GM21381 (cell line): Measurements from ENCODE around the gene VARS1.
"Not testable (repeated sequence)": the region's sequence is repeated elsewhere in the genome, so short reads cannot be mapped to it uniquely, and the experiment has no call there.

Experiments
- ATAC-seq: cut with Tn5 transposase; IDR thresholded peaks from one replicate; pipeline ENCODE4 v1.9.1; 2021; ENCODE audit warnings: mild to moderate bottlenecking, moderate library complexity; ENCODE audit not compliant: unreplicated experiment

The VARS1 gene

DNA sequence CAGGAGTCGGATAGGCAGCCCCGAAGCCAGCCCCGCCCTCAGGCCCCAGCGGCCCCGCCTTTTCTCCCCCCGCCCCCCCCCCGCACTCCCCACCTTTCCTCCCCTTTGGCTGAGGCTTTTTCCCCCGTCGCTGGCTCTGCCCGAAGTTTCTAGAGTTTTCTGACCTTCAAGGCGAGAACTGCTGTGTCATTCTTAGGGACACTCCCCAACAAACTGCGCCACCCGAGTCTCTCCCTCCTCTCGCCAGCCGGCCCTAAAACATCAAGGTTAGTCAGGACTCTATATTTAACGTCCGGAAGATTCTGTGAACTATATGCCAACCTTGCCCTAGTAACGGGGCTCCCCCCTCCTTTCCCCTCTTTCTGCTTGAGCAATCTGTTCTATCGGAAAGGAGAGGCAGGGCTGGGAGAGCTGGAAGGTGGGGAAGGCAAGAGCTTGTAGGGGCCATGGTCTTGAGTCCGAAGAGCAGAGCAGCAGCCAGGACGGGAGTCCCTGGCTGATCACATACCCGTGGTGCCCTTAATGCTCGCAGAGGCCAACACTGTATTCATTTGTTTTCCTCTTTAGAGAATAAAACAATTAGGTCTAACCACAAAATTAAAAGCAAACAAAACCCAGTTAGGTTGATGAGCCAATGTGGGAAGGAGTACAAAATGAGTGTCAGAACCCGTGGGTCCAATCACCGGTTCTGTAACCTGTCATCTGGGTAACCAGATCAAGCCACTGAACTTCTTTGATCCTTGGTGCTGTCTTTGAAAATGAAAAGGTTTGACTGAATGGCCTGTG lies 26.7 kb upstream of the VARS1 start:
- ATAC-seq = no peak

GRCh38 chr6:31821301-31822035 lies 25.9 kb upstream of the VARS1 start:
- ATAC-seq = no peak

DNA sequence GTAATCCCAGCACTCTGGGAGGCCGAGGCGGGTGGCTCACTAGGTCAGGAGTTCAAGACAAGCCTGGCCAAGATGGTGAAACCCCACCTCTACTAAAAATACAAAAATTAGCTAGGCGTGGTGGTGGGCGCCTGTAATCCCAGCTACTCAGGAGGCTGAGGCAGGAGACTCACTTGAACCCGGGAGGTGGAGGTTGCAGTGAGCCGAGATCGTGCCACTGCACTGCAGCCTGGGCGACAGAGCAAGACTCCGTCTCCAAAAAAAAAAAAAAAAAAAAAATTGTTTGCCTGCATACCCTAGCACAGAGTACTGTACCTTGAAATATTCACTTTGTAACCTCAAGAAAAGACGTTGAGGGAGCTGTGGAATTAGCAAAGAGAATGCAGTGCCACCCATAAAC lies 24.8 kb upstream of the VARS1 start:
- ATAC-seq = not testable (repeated sequence)

GRCh38 chr6:31819871-31820299 lies 24.3 kb upstream of the VARS1 start:
- ATAC-seq = no peak

DNA sequence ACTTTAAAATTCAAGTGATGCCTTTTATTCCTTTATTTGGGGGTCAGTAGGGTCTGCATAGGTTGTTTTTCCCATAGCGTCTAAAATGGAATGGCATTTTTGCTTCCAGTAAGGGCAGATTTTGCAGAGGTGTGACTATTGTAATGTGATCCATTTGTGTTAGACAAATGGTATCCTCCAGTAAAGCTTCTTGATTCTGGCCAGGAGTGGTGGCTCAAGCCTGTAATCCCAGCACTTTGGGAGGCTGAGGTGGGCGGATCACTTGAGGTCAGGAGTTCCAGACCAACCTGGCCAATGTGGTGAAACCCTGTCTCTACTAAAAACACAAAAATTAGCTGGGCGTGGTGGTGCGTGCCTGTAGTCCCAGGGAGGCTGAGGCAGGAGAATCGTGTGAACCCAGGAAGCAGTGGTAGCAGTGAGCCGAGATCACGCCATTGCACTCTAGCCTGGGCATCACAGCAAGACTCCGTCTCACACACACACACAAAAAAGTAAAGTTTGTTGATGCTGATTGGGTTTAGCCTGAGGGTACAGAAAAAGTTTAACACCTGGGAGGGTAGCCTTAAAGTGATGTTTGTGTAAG lies 22.5 kb upstream of the VARS1 start:
- ATAC-seq = not testable (repeated sequence)

GRCh38 chr6:31817133-31817928 lies 21.8 kb upstream of the VARS1 start:
- not testable (repeated sequence) for ATAC-seq

DNA sequence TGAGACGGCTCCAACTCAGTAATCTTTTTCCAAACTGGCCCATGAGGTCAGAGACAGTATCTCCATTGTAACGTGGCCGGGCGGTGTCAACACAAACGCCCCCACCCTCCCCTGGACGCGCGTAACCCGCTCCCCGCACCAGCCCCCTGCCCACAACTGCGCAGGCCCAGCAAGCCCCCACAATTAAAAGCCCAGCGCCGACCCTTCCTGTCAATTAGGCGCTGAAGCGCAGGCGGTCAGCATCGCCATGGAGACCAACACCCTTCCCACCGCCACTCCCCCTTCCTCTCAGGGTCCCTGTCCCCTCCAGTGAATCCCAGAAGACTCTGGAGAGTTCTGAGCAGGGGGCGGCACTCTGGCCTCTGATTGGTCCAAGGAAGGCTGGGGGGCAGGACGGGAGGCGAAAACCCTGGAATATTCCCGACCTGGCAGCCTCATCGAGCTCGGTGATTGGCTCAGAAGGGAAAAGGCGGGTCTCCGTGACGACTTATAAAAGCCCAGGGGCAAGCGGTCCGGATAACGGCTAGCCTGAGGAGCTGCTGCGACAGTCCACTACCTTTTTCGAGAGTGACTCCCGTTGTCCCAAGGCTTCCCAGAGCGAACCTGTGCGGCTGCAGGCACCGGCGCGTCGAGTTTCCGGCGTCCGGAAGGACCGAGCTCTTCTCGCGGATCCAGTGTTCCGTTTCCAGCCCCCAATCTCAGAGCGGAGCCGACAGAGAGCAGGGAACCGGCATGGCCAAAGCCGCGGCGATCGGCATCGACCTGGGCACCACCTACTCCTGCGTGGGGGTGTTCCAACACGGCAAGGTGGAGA lies 19.7 kb upstream of the VARS1 start, which contains the start of the genes HSPA1A and HSPA1L:
TSS of gene HSPA1A (plus strand) at position 519 of the 814 bp plus-strand sequence. CDS start at position 733, 214 bp downstream.
TSS of gene HSPA1L (minus strand) at position 259 of the 814 bp plus-strand sequence. CDS start 3,311 bp downstream, outside the sequence.
- ATAC-seq = no peak

DNA sequence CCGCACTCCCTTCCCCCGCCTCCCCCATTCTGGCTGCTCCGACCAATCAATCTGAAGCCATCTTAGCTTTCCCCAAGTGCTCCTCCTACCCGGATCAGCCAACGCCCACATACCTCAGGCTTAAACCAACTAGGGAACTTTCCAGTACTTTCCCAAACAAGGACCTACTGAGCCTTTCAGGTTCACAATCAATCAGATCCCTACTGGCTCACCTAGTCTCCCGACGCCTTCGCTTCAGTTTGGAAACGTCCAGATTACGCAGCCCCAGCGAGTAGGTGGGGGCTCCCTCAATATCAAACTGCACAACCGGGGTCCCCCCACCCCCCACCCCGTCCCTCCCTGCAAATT lies 19.1 kb upstream of the VARS1 start:
- no peak for ATAC-seq

DNA sequence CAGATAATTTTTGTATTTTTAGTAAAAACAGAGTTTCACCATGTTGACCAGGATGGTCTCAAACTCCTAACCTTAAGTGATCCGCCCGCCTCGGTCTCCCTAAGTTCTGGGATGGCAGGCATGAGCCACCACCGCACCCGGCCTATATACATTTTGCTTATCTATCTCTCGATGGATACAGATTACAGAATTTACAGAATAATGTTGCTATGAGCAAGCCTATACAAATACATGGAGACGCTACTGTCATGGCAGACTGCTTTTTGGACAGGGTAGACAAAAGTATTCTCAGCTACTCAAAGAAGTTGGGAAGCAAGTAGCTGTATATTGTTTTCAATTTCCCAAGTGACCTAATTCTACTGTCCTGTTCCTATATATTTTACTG lies 17.9 kb upstream of the VARS1 start:
- no peak for ATAC-seq

GRCh38 chr6:31811645-31812044 lies 16.1 kb upstream of the VARS1 start:
- no peak for ATAC-seq

DNA sequence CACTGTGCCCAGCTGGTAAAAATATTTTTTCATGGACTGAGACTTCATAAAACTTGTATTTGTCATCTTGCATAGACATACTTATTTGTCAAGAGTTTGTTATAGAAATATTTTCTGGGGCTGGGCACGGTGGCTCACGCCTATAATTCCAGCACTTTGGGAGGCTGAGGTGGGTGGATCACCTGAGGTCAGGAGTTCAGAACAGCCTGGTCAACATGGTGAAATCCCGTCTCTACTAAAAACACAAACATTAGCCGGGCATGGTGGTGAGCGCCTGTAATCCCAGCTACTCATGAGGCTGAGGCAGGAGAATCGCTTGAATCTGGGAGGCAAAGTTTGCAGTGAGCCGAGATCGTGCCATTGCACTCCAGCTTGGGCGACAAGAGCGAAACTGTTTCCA lies 13.0 kb upstream of the VARS1 start:
- ATAC-seq = not testable (repeated sequence)

GRCh38 chr6:31806470-31807272 lies 11.1 kb upstream of the VARS1 start, which contains the start of gene LSM2:
LSM2 (minus strand) TSS chr6:31806966; CDS start chr6:31806757, 209 bp downstream.
- peak; percentile 82 for ATAC-seq

GRCh38 chr6:31805939-31806469 lies 10.5 kb upstream of the VARS1 start:
- no peak for ATAC-seq

DNA sequence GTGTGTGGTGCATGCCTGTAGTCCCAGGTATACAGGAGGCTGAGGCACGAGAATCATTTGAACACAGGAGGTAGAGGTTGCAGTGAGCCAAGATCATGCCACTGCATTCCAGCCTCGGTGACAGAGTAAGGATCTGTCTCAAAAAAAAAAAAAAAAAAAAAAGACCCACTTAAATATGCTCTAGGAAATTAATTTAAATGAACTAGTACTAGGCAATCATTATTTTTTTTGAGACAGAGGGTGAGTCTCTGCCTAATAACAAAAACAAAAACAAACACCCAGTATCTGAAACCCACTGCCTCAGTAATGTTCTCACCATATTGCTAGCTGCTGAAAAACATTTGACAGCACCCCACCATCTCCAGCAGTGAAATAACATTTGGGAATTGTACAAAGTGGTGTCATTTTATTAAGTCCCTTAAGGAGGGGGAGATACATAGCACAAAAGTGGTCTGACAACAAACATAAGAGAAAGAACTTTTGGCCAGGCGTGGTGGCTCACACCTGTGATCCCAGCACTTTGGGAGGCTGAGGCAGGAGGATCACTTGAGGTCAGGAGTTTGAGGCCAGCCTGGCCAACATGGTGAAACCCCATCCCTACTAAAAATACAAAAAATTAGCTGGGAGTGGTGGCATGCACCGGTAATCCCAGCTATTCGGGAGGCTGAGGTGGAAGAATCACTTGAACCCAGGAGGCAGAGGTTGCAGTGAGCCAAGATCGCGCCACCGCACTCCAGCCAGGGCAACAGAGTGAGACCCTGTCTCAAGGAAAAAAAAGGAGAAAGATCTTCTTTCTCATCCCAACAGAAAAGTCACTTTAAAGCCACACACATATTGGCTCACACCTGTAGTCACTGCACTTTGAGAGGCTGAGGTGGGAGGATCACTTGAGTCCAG lies 5.7 kb upstream of the VARS1 start:
- not testable (repeated sequence) for ATAC-seq

GRCh38 chr6:31799781-31800180 lies 4.2 kb upstream of the VARS1 start:
- no peak for ATAC-seq

DNA sequence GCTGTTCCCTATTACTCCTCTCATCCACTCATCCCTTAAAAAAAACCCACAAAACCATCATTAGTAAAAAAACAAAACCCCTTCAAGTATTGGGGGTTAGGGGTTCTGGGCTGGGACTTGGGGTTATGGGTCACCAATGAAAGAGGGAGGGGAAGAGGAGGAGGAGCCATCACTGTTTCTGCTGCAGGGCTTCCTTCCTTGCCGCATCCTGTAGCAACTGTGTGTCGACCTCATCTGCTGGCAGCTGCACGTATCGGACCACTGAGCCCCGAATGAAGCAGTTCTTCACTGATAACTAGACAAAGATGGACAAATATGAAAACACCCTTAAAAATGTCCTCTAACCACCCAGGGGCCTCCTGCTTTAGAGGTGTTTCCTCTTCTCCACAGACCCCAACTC lies 2.0 kb upstream of the VARS1 start:
- ATAC-seq = no peak

GRCh38 chr6:31796993-31797385 lies 1.4 kb upstream of the VARS1 start:
- no peak for ATAC-seq
